Neuronal stem cell (in vitro differentiated cells): ENCODE data around the gene WNT4.

Experiments
- DNase-seq: peaks from one replicate; pipeline ENCODE4 v3.0.0-alpha.2; 2013; ENCODE audit warnings: low spot score
- H2AFZ ChIP-seq: one replicate; pipeline ENCODE4 v1.6.1; 2013; ENCODE audit warnings: mild to moderate bottlenecking, low read length, inconsistent platforms
- H2AK5ac ChIP-seq: 2 replicates; pipeline ENCODE4 v1.6.1; 2013; ENCODE audit warnings: low read depth, mild to moderate bottlenecking, inconsistent platforms, low read length, moderate library complexity, mixed read lengths
- H2BK120ac ChIP-seq: 2 replicates; pipeline ENCODE4 v1.6.1; 2013; ENCODE audit warnings: low read depth, mild to moderate bottlenecking, inconsistent platforms, low read length, moderate library complexity, mixed read lengths
- H2BK12ac ChIP-seq: one replicate; pipeline ENCODE4 v1.6.1; 2013; ENCODE audit warnings: low read length, inconsistent platforms
- H2BK15ac ChIP-seq: 2 replicates; pipeline ENCODE4 v1.6.1; 2013; ENCODE audit warnings: mild to moderate bottlenecking, low read length, inconsistent platforms, mixed read lengths
- H2BK5ac ChIP-seq: one replicate; pipeline ENCODE4 v1.6.1; 2013; ENCODE audit warnings: inconsistent platforms, mild to moderate bottlenecking, low read length, moderate library complexity
- H3K14ac ChIP-seq: one replicate; pipeline ENCODE4 v1.6.1; 2013; ENCODE audit warnings: low read length, inconsistent platforms
- H3K18ac ChIP-seq: 2 replicates; pipeline ENCODE4 v1.6.1; 2013; ENCODE audit warnings: low read length, inconsistent platforms
- H3K23ac ChIP-seq: 2 replicates; pipeline ENCODE4 v1.6.1; 2013; ENCODE audit warnings: low read depth, mild to moderate bottlenecking, mixed read lengths, low read length, inconsistent platforms; ENCODE audit not compliant: poor library complexity
- H3K27ac ChIP-seq: replicated peaks from 3 replicates; pipeline ENCODE4 v1.5.1; 2013; ENCODE audit warnings: low read length, inconsistent platforms
- H3K27me3 ChIP-seq, 3 experiments: 2 replicates each; pipeline ENCODE4 v1.6.1; 2013; ENCODE audit warnings: low read length in 3 of 3, mild to moderate bottlenecking in 2 of 3, inconsistent platforms in 1 of 3, low read depth in 1 of 3, mixed read lengths in 1 of 3, moderate library complexity in 1 of 3; ENCODE audit not compliant: control insufficient read depth in 3 of 3, insufficient read depth in 3 of 3
- H3K36me3 ChIP-seq, 2 donors: replicated peaks in 1 of 2; 2 replicates each; pipeline ENCODE4 v1.6.1; 2013; ENCODE audit warnings: low read length in 2 of 2; ENCODE audit not compliant: control insufficient read depth in 2 of 2, insufficient read depth in 2 of 2
- H3K4ac ChIP-seq: 2 replicates; pipeline ENCODE4 v1.6.1; 2013; ENCODE audit warnings: inconsistent platforms, mild to moderate bottlenecking, low read length, moderate library complexity
- H3K4me1 ChIP-seq, 2 donors: 1 replicate in 1 of 2; 2 replicates in 1 of 2; pipeline ENCODE4 v1.6.1; 2013; ENCODE audit warnings: low read length in 2 of 2, low read depth in 1 of 2; ENCODE audit not compliant: control insufficient read depth in 2 of 2, insufficient read depth in 1 of 2
- H3K4me2 ChIP-seq: one replicate; pipeline ENCODE4 v1.6.1; 2013; ENCODE audit warnings: mild to moderate bottlenecking, low read length, inconsistent platforms; ENCODE audit not compliant: insufficient read depth, poor library complexity, severe bottlenecking
- H3K4me3 ChIP-seq, 2 donors: 2 replicates each; pipeline ENCODE4 v1.5.1; 2013; ENCODE audit warnings: low read length in 2 of 2, mild to moderate bottlenecking in 2 of 2, inconsistent platforms in 1 of 2, moderate library complexity in 1 of 2
- H3K79me1 ChIP-seq: one replicate; pipeline ENCODE4 v1.6.1; 2013; ENCODE audit warnings: low read depth, mild to moderate bottlenecking, inconsistent platforms, low read length, moderate library complexity
- H3K9ac ChIP-seq: one replicate; pipeline ENCODE4 v1.6.1; 2013; ENCODE audit warnings: mild to moderate bottlenecking, low read depth, low read length, inconsistent platforms; ENCODE audit not compliant: poor library complexity
- H3K9me3 ChIP-seq, 2 donors: replicated peaks in 1 of 2; 2 replicates each; pipeline versions ENCODE3 to v1.6.1; 2013; ENCODE audit warnings: low read length in 2 of 2, mild to moderate bottlenecking in 2 of 2, inconsistent platforms in 1 of 2, low read depth in 1 of 2, mixed read lengths in 1 of 2, moderate library complexity in 1 of 2; ENCODE audit not compliant: control insufficient read depth in 2 of 2, insufficient read depth in 1 of 2
- H4K8ac ChIP-seq: one replicate; pipeline ENCODE4 v1.6.1; 2013; ENCODE audit warnings: low read depth, mild to moderate bottlenecking, inconsistent platforms, low read length, moderate library complexity
- H4K91ac ChIP-seq: one replicate; pipeline ENCODE4 v1.6.1; 2013; ENCODE audit warnings: low read length, low read depth, mild to moderate bottlenecking, inconsistent platforms; ENCODE audit not compliant: poor library complexity
- WGBS, 2 donors: extraction: QIAGEN DNeasy Blood & Tissue Kit; methylation state at CpG; one replicate each; pipeline ENCODE4 v1.1.7; 2013; ENCODE audit warnings: missing lambda C conversion rate in 2 of 2, mixed read lengths in 1 of 2; ENCODE audit not compliant: insufficient read length in 2 of 2, insufficient replicate concordance in 1 of 2; ENCODE audit errors: extremely low coverage in 2 of 2; 5-methylcytosine and 5-hydroxymethylcytosine counted together

Gene WNT4

GRCh38 chr1:22188914-22189313 lies 46.0 kb upstream of the WNT4 start:
- H3K27me3 ChIP-seq = peaks cover 0 to 16% (median 0%) of the 10 kb centered on the region in 3 experiments
- H3K79me1 ChIP-seq = no peaks in the 10 kb centered on the region
- no peak overlapping the region for H2BK120ac ChIP-seq
- H3K23ac ChIP-seq = peak overlapping the region; percentile 8
- WGBS, 2 donors = no CpG with 5 or more reads among the region's 7 CpGs
- H3K36me3 ChIP-seq = no peaks in the 10 kb centered on the region
- H3K9ac ChIP-seq = no peak overlapping the region
- H3K4me1 ChIP-seq = peaks cover 0 to 2% of the 10 kb centered on the region in 2 donors
- no peak overlapping the region for H3K4me3 ChIP-seq
- no peak overlapping the region for H3K18ac ChIP-seq
- no peak for DNase-seq
- H3K9me3 ChIP-seq = no peaks in the 10 kb centered on the region
- no peak overlapping the region for H3K4ac ChIP-seq
- H2BK15ac ChIP-seq = no peak overlapping the region
- no peak overlapping the region for H2AFZ ChIP-seq
- H4K8ac ChIP-seq = no peak overlapping the region
- H2BK5ac ChIP-seq = no peak overlapping the region
- H3K4me2 ChIP-seq = no peak overlapping the region
- H2BK12ac ChIP-seq = no peak overlapping the region
- H2AK5ac ChIP-seq = no peak overlapping the region
- no peak overlapping the region for H3K27ac ChIP-seq
- no peak overlapping the region for H3K14ac ChIP-seq
- H4K91ac ChIP-seq = no peak overlapping the region

DNA sequence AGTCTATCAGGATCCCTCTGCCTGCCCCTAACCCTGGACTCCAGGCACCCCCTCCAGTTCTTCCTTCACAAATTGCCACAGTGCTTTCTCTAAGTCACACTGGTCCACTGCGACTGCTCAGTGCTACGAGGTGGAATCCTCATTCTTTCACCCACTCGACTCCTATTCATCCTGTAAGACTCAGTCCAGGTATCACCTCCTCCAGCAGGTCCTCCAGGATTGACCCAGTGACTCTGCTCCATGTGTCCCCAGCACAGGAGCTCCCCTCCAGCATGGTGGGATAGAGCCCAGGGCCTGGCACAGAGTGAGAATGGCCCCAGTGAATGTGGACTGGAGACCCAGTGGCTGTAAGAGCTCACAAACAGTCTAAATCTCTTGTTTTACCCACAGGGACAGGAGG lies 45.5 kb upstream of the WNT4 start:
- H3K4me3 ChIP-seq = no peak overlapping the region
- H3K36me3 ChIP-seq = no peaks in the 10 kb centered on the region
- DNase-seq = no peak
- no peak overlapping the region for H4K8ac ChIP-seq
- no peak overlapping the region for H4K91ac ChIP-seq
- H2BK5ac ChIP-seq = no peak overlapping the region
- H2AK5ac ChIP-seq = no peak overlapping the region
- no peak overlapping the region for H3K27ac ChIP-seq
- H3K9ac ChIP-seq = no peak overlapping the region
- no peak overlapping the region for H2BK12ac ChIP-seq
- H3K18ac ChIP-seq = no peak overlapping the region
- H3K23ac ChIP-seq = no peak overlapping the region
- no peaks in the 10 kb centered on the region for H3K79me1 ChIP-seq
- H3K9me3 ChIP-seq = no peaks in the 10 kb centered on the region
- no peak overlapping the region for H3K14ac ChIP-seq
- H3K4me1 ChIP-seq = peaks cover 0 to 2% of the 10 kb centered on the region in 2 donors
- peaks cover 0 to 16% (median 0%) of the 10 kb centered on the region in 3 experiments for H3K27me3 ChIP-seq
- H3K4me2 ChIP-seq = no peak overlapping the region
- no peak overlapping the region for H3K4ac ChIP-seq
- H2AFZ ChIP-seq = no peak overlapping the region
- H2BK15ac ChIP-seq = no peak overlapping the region
- no peak overlapping the region for H2BK120ac ChIP-seq
- WGBS, 2 donors = no CpG with 5 or more reads among the region's 3 CpGs

DNA sequence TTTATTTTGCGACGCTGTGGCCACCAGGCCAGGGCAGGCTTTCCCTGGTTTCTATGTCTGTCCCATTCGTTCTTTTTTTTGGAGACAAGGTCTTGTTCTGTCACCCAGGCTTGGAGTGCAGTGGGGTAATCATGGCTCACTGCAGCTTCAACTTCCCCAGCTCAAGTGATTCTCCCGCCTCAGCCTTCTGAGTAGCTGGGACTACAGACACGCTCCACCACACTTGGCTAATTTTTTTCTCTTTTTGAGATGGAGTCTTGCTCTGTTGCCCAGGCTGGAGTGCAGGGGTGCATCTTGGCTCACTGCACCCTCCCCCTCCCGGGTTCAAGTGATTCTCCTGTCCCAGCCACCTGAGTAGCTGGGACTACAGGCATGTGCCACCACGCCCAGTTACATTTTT lies 43.4 kb upstream of the WNT4 start:
- Histone ChIP-seq H2AK5ac (no peak overlapping the region), H2BK120ac (no peak overlapping the region), H3K4me3 (no peak overlapping the region), H3K18ac (no peak overlapping the region), H3K27ac (no peak overlapping the region), H4K8ac (no peak overlapping the region), H3K4me2 (no peak overlapping the region), H2BK12ac (no peak overlapping the region), H3K9ac (no peak overlapping the region), H2BK5ac (no peak overlapping the region), H3K23ac (no peak overlapping the region), H2AFZ (no peak overlapping the region), H3K27me3 (peaks cover 0 to 13% (median 11%) of the 10 kb centered on the region in 3 experiments), H3K9me3 (no peaks in the 10 kb centered on the region), H3K14ac (no peak overlapping the region), H2BK15ac (no peak overlapping the region), H3K4me1 (peaks cover 0 to 2% of the 10 kb centered on the region in 2 donors), H3K79me1 (no peaks in the 10 kb centered on the region), H4K91ac (no peak overlapping the region), H3K36me3 (no peaks in the 10 kb centered on the region), H3K4ac (no peak overlapping the region)
- no peak for DNase-seq
- WGBS, 2 donors = no CpG with 5 or more reads among the region's 7 CpGs

GRCh38 chr1:22184892-22185612 lies 42.2 kb upstream of the WNT4 start:
- Histone ChIP-seq H3K27ac (no peak overlapping the region), H3K27me3 (peaks cover 0 to 12% (median 11%) of the 10 kb centered on the region in 3 experiments), H2AK5ac (peak overlapping the region; percentile 67), H2BK12ac (no peak overlapping the region), H4K8ac (no peak overlapping the region), H3K14ac (no peak overlapping the region), H3K4me2 (no peak overlapping the region), H2BK120ac (no peak overlapping the region), H2BK5ac (no peak overlapping the region), H3K4me3 (no peak overlapping the region), H3K36me3 (no peaks in the 10 kb centered on the region), H3K18ac (peak overlapping the region; percentile 65), H3K9me3 (no peaks in the 10 kb centered on the region), H3K9ac (no peak overlapping the region), H3K4ac (no peak overlapping the region), H3K4me1 (peaks cover 0 to 2% of the 10 kb centered on the region in 2 donors), H4K91ac (no peak overlapping the region), H3K23ac (no peak overlapping the region), H3K79me1 (no peaks in the 10 kb centered on the region), H2BK15ac (no peak overlapping the region), H2AFZ (no peak overlapping the region)
- WGBS, 2 donors = no CpG with 5 or more reads among the region's 21 CpGs
- no peak for DNase-seq
